A549 treated with CpdA at 1 μM for 4 hours (cell line): ENCODE data around the gene TCF20. TPM values are rescaled to one million over a fixed set of nuclear protein-coding genes. Genes with fewer than 3 reads are reported as not detected.

ENCODE experiments used
- total RNA-seq: library from RNA; stranded (reverse); fragments of 200-300 nt; extraction: Qiagen RNA extraction; gene quantifications from 5 replicates; pipeline ENCODE4 v1.2.3, GENCODE V29; 2022; ENCODE audit warnings: low read depth

The TCF20 gene
- total RNA-seq = 11.7 to 18.1 TPM (median 13.5 TPM) in 5 replicates

GRCh38 chr22:42270510-42271190 lies at the start of gene TCF20:
TCF20 (minus strand) TSS chr22:42270653; CDS start chr22:42215305, 55,348 bp downstream.

Other genes with a start within 250 kb of the TCF20 start
- 6.1 to 7.7 TPM (median 7.3 TPM) in 5 replicates for gene NAGA, start 199.8 kb downstream of the TCF20 start, total RNA-seq
- gene PHETA2, start 196.4 kb downstream of the TCF20 start, total RNA-seq = not detected in 5 replicates
- 20.1 to 41.2 TPM (median 40.8 TPM) in 5 replicates for gene SMDT1, start 191.0 kb downstream of the TCF20 start, total RNA-seq
- 62.2 to 74.5 TPM (median 69.0 TPM) in 5 replicates for gene NDUFA6, start 179.9 kb downstream of the TCF20 start, total RNA-seq
- 0.30 to 0.81 TPM (median 0.54 TPM) in 5 replicates for gene CYP2D6, start 139.8 kb downstream of the TCF20 start, total RNA-seq
- gene NFAM1, start 161.8 kb upstream of the TCF20 start, total RNA-seq = not detected in 5 replicates
- 44.2 to 59.8 TPM (median 51.2 TPM) in 5 replicates for gene RRP7A, start 249.1 kb upstream of the TCF20 start, total RNA-seq